Measurements from ENCODE around the gene RUNX3.

- no peak for TF ChIP-seq CTCF (IDR thresholded peaks at IDR 0.05; ENCODE audit: extremely low read depth in 1 of 2, insufficient read depth in 1 of 2, low read depth in 1 of 2, low read length in 2 of 2)
- no peak for TF ChIP-seq JUN (IDR thresholded peaks at IDR 0.05; ENCODE audit: borderline replicate concordance, insufficient read depth, insufficient read length, low read depth)
- no peak for TF ChIP-seq POLR2AphosphoS5 (IDR thresholded peaks at IDR 0.05; ENCODE audit: insufficient read depth, low read depth, low read length)
- TF ChIP-seq FOS (IDR thresholded peaks at IDR 0.05; ENCODE audit: borderline replicate concordance, insufficient read depth, low read length): no peak
- TF ChIP-seq MAX (IDR thresholded peaks at IDR 0.05; ENCODE audit: insufficient read depth, insufficient read length): no peak
Observed at GRCh38 chr1:24961961-24962861, 32.1 kb upstream of the RUNX3 start.
